PC-9 (cell line): Measurements from ENCODE around the gene EFEMP2. TPM values are rescaled to one million over a fixed set of nuclear protein-coding genes. Genes with fewer than 3 reads are reported as not detected.
A peak's percentile ranks its signal among the peaks of the same experiment; 100 is the strongest.

Source experiments
- BruUV-seq: library from RNA; stranded (reverse); fragments of 400-500 nt; replicated peaks from 2 replicates; lab custom pipeline; 2021; lab: Mats Ljungman, UMichigan
- CTCF ChIA-PET: fragments of 300-600 bp; sonication (Branson Sonifier 250); formaldehyde crosslinking; loops from one replicate; lab custom pipeline; 2022; ENCODE audit warnings: antibody characterized with exemption; lab: Charles Lee
- POLR2A ChIA-PET: fragments of 300-600 bp; sonication (Branson Sonifier 250); formaldehyde crosslinking; loops from one replicate; lab custom pipeline; 2022; ENCODE audit warnings: antibody characterized with exemption; ENCODE audit not compliant: unreplicated experiment; lab: Charles Lee
- DNase-seq, 2 experiments: peaks; one replicate each; pipeline versions ENCODE4 v3.0.0 to v3.0.0-alpha.2; 2015 to 2022; ENCODE audit warnings: mixed read lengths in 1 of 2
- H2AFZ ChIP-seq: fragments of 200-600 bp; sonication (generic); 2 replicates; pipeline ENCODE4 v1.8.1; 2017; ENCODE audit warnings: antibody characterized with exemption
- H3F3A ChIP-seq: fragments of 200-600 bp; sonication (generic); 2 replicates; pipeline ENCODE4 v1.8.1; 2017; ENCODE audit warnings: antibody characterized with exemption, mild to moderate bottlenecking, low read depth; ENCODE audit not compliant: insufficient read depth
- H3K27ac ChIP-seq: fragments of 200-600 bp; sonication (generic); 2 replicates; pipeline ENCODE4 v1.6.1; 2016; ENCODE audit warnings: mixed run types
- H3K27me3 ChIP-seq: fragments of 200-600 bp; sonication (generic); 2 replicates; pipeline ENCODE4 v1.6.1; 2016; ENCODE audit warnings: low read depth, mixed run types; ENCODE audit not compliant: insufficient read depth
- H3K36me3 ChIP-seq: fragments of 200-600 bp; sonication (generic); 2 replicates; pipeline ENCODE4 v1.6.1; 2016; ENCODE audit warnings: low read depth, mixed run types
- H3K4me1 ChIP-seq: fragments of 200-600 bp; sonication (generic); replicated peaks from 2 replicates; pipeline ENCODE4 v1.6.1; 2016; ENCODE audit warnings: mixed run types; ENCODE audit not compliant: insufficient read depth
- H3K4me2 ChIP-seq: fragments of 200-600 bp; sonication (generic); 2 replicates; pipeline ENCODE4 v1.6.1; 2017; ENCODE audit warnings: mixed run types
- H3K4me3 ChIP-seq: fragments of 200-600 bp; sonication (generic); 2 replicates; pipeline ENCODE4 v1.6.1; 2016; ENCODE audit warnings: mixed run types
- H3K79me2 ChIP-seq: fragments of 200-600 bp; sonication (generic); 2 replicates; pipeline ENCODE4 v1.6.1; 2017; ENCODE audit warnings: low read depth, mixed run types
- H3K9me2 ChIP-seq: fragments of 200-600 bp; sonication (generic); 2 replicates; pipeline ENCODE4 v1.8.1; 2017; ENCODE audit warnings: mild to moderate bottlenecking; ENCODE audit not compliant: insufficient read depth
- H3K9me3 ChIP-seq: fragments of 200-600 bp; sonication (generic); 2 replicates; pipeline ENCODE4 v1.8.1; 2016; ENCODE audit warnings: low read depth; ENCODE audit not compliant: insufficient read depth
- H4K20me1 ChIP-seq: fragments of 200-600 bp; sonication (generic); 2 replicates; pipeline ENCODE4 v1.8.1; 2017; ENCODE audit not compliant: insufficient read depth
- EZH2 ChIP-seq: fragments of 200-600 bp; sonication (generic); IDR thresholded peaks from 2 replicates; pipeline ENCODE4 v1.8.0; 2017; ENCODE audit warnings: antibody characterized with exemption, low read depth
- intact Hi-C: fragments of 100-400 bp; cut with micrococcal nuclease; formaldehyde crosslinking; loops from one replicate; pipeline ENCODE4 v1.10.0; 2022; ENCODE audit not compliant: unreplicated experiment
- total RNA-seq: library from RNA; stranded (reverse); gene quantifications from 2 replicates; pipeline ENCODE4 v1.2.3, GENCODE V29; 2021
- TF ChIP-seq, protein P1 (sequence below): fragments of 200-600 bp; sonication (generic); conservative IDR thresholded peaks from 2 replicates; pipeline ENCODE4 v1.6.1; 2017; ENCODE audit warnings: mixed run types, antibody characterized with exemption, mild to moderate bottlenecking, moderate library complexity

Gene EFEMP2
- total RNA-seq, 1 experiment from 2014 or later: 18.1 TPM

DNA sequence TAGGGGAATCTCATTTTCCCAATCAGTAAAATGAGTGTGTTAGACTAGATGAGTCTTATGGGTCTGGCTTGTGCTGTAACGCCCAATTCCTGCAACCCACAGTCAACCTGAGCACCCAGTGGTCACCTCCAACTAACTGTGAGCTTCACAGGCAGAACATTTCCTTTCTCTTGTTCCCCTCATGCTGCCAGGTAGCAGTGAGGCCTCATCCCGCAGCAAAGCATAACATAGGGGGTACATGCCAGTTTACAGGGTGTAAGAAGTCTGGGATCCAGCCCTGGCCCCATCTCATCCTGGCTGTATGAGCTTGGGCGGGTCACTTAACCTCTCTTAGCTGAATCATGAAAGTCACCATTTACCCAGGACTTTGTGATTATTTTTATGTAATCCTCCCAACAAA lies 3.7 kb downstream of the EFEMP2 start:
- no peak overlapping the region for H3K27ac ChIP-seq
- no peaks in the 10 kb centered on the region for H3K27me3 ChIP-seq
- no peaks in the 10 kb centered on the region; the same call in 1 of the 2 replicates for H3K79me2 ChIP-seq
- H3K4me2 ChIP-seq: no peak overlapping the region
- CTCF ChIA-PET: no interaction called here
- no peaks in the 10 kb centered on the region for H3K9me2 ChIP-seq
- no peak for DNase-seq
- POLR2A ChIA-PET: interaction anchor here (0.7 kb wide), 1 partner anchor 11 kb away, joined by 5 read pairs; no protein-coding TSS in a partner anchor
- no peak overlapping the region for H3K4me3 ChIP-seq
- TF ChIP-seq, protein P1, sequence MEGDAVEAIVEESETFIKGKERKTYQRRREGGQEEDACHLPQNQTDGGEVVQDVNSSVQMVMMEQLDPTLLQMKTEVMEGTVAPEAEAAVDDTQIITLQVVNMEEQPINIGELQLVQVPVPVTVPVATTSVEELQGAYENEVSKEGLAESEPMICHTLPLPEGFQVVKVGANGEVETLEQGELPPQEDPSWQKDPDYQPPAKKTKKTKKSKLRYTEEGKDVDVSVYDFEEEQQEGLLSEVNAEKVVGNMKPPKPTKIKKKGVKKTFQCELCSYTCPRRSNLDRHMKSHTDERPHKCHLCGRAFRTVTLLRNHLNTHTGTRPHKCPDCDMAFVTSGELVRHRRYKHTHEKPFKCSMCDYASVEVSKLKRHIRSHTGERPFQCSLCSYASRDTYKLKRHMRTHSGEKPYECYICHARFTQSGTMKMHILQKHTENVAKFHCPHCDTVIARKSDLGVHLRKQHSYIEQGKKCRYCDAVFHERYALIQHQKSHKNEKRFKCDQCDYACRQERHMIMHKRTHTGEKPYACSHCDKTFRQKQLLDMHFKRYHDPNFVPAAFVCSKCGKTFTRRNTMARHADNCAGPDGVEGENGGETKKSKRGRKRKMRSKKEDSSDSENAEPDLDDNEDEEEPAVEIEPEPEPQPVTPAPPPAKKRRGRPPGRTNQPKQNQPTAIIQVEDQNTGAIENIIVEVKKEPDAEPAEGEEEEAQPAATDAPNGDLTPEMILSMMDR: no peak
- TF ChIP-seq EZH2: no peak
- intact Hi-C loops: no loop called here
- BruUV-seq: TSS peak; percentile 6
- H2AFZ ChIP-seq: no peak overlapping the region
- H4K20me1 ChIP-seq: no peaks in the 10 kb centered on the region; the same call in 1 of the 2 replicates
- H3K9me3 ChIP-seq: no peaks in the 10 kb centered on the region
- H3K4me1 ChIP-seq: peaks cover 4% of the 10 kb centered on the region; the same call in 1 of the 2 replicates
- peaks cover 13% of the 10 kb centered on the region for H3K36me3 ChIP-seq
- H3F3A ChIP-seq: peaks cover 37% of the 10 kb centered on the region

DNA sequence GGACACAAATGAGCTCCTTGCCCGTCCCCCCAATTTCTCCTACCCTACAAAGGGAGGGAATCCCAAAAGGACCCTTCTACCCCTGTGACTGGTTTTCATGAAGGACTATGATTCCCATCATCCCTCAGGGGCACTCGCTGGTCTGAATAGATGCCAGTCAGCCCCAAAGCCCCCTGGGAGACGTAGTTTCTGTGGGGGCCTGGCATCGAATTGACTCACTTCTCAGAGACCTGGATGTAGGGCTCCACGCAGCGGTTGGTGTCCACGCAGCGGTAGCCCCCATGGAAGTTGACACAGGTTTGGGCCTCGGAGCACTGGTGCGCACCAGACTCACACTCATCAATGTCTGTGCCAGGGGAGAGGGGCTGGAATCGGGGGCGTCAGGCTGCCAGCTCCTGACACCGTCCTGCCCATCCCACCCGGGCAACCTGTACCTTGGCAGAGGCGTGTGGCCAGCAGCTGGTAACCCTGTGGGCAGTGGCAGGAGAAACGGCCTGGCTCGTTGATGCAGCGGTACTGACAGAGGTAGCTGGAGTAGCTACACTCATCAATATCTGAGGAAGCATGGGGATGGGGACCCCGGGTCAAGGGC lies 4.4 kb downstream of the EFEMP2 start:
- H3K27me3 ChIP-seq: no peaks in the 10 kb centered on the region
- no peak for DNase-seq
- H3K36me3 ChIP-seq: peaks cover 15% of the 10 kb centered on the region
- H3K9me2 ChIP-seq: no peaks in the 10 kb centered on the region
- POLR2A ChIA-PET: no interaction called here
- H4K20me1 ChIP-seq: no peaks in the 10 kb centered on the region; the same call in 1 of the 2 replicates
- H3K9me3 ChIP-seq: no peaks in the 10 kb centered on the region
- H3K4me3 ChIP-seq: no peak overlapping the region
- H3K27ac ChIP-seq: no peak overlapping the region
- H3K79me2 ChIP-seq: peaks cover under 1% of the 10 kb centered on the region; the same call in 1 of the 2 replicates
- peaks cover 4% of the 10 kb centered on the region; the same call in 1 of the 2 replicates for H3K4me1 ChIP-seq
- no TSS peak for BruUV-seq
- intact Hi-C loops: no loop called here
- H2AFZ ChIP-seq: no peak overlapping the region
- no peak for TF ChIP-seq EZH2
- TF ChIP-seq, protein P1: no peak
- H3K4me2 ChIP-seq: no peak overlapping the region
- CTCF ChIA-PET: no interaction called here
- peaks cover 35% of the 10 kb centered on the region for H3F3A ChIP-seq

DNA sequence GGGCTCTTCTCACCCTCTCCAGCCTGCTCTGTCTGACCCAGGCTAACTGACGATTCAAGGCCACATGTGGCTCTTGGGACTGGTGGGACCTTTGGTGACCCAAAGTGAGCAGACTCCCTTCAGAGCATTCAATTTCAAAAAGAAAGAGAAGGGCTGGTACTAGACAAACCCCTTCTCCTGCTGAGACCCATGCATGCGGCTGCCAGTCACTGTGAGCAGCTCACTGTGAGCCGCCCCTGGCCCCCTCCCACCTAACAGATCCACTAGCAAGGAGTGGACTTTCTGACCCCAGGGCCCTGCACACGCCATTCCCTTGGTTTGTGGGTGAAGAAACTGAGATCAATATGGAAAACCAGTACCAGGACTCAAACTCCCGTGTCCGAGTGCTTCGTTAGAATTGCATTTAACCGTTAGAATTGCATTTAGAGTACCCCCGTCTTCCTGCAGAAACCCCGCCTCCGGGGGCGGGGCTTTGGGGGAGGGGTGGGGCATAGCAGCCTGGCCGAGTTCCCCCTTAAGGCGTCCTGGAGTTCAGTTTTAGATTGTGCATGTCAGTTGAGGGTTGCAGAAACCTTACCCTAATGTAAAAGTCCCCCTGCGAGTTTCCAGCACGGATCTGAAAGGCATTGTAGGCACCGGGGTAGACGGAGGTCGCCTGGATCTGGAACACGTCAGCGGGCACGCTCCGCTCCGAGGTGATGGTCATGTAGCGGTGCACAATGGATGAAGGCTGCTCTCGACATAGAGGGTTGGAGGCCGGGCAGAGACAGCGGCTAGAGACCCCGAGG lies 5.1 kb downstream of the EFEMP2 start:
- no peak for DNase-seq
- no peaks in the 10 kb centered on the region for H3K9me2 ChIP-seq
- no peaks in the 10 kb centered on the region for H3K27me3 ChIP-seq
- no peaks in the 10 kb centered on the region; the same call in 1 of the 2 replicates for H4K20me1 ChIP-seq
- no peaks in the 10 kb centered on the region for H3K4me1 ChIP-seq
- no peak overlapping the region for H2AFZ ChIP-seq
- no peak overlapping the region for H3K4me3 ChIP-seq
- no peaks in the 10 kb centered on the region for H3K9me3 ChIP-seq
- H3K36me3 ChIP-seq: peaks cover 16% of the 10 kb centered on the region
- CTCF ChIA-PET: no interaction called here
- POLR2A ChIA-PET: no interaction called here
- peaks cover 7% of the 10 kb centered on the region for H3K79me2 ChIP-seq
- intact Hi-C loops: no loop called here
- no peak overlapping the region for H3K4me2 ChIP-seq
- H3K27ac ChIP-seq: no peak overlapping the region
- peaks cover 35% of the 10 kb centered on the region for H3F3A ChIP-seq
- BruUV-seq: no TSS peak
- TF ChIP-seq, protein P1: no peak
- TF ChIP-seq EZH2: no peak
